IMR-90 (cell line): ENCODE measurements around the gene NAMPT. TPM values are rescaled to one million over a fixed set of nuclear protein-coding genes. Genes with fewer than 3 reads are reported as not detected.

Source experiments
- ATAC-seq: fragments of 200-7000 bp; cut with Tn5 transposase; 2 replicates; pipeline ENCODE4 v1.9.1; 2020; ENCODE audit warnings: low read depth, mild to moderate bottlenecking, moderate library complexity
- BruUV-seq: library from RNA; stranded (reverse); fragments of 400-500 nt; replicated peaks from 2 replicates; lab custom pipeline; 2021; lab: Mats Ljungman, UMichigan
- CTCF ChIA-PET: fragments of 300-600 bp; formaldehyde crosslinking; extraction: SDS; loops from one replicate; lab custom pipeline; 2021; ENCODE audit warnings: antibody characterized with exemption; lab: Yijun Ruan, JAX
- POLR2A ChIA-PET: fragments of 300-600 bp; sonication (Branson Sonifier 250); formaldehyde crosslinking; loops from one replicate; lab custom pipeline; 2022; ENCODE audit warnings: antibody characterized with exemption; ENCODE audit not compliant: unreplicated experiment; lab: Charles Lee
- DNase-seq: peaks from one replicate; pipeline ENCODE4 v3.0.0; 2013
- H2AFZ ChIP-seq: replicated peaks from 2 replicates; pipeline ENCODE3; 2013; ENCODE audit warnings: low read length, mild to moderate bottlenecking; ENCODE audit not compliant: poor library complexity
- H2AK5ac ChIP-seq: 2 replicates; pipeline ENCODE4 v1.6.1; 2013; ENCODE audit warnings: low read depth, low read length, inconsistent platforms
- H2AK9ac ChIP-seq: replicated peaks from 2 replicates; pipeline ENCODE3; 2013; ENCODE audit warnings: mild to moderate bottlenecking, low read depth, low read length, moderate library complexity; ENCODE audit not compliant: poor library complexity
- H2BK120ac ChIP-seq: 2 replicates; pipeline ENCODE4 v1.6.1; 2013; ENCODE audit warnings: low read depth, low read length, inconsistent platforms
- H2BK15ac ChIP-seq: 3 replicates; pipeline ENCODE4 v1.6.1; 2013; ENCODE audit warnings: low read depth, low read length, inconsistent platforms
- H2BK20ac ChIP-seq: 2 replicates; pipeline ENCODE4 v1.6.1; 2013; ENCODE audit warnings: low read depth, mild to moderate bottlenecking, inconsistent platforms, low read length, moderate library complexity
- H2BK5ac ChIP-seq: 2 replicates; pipeline ENCODE4 v1.6.1; 2013; ENCODE audit warnings: mild to moderate bottlenecking, low read depth, low read length, inconsistent platforms; ENCODE audit not compliant: poor library complexity, severe bottlenecking
- H3K14ac ChIP-seq: replicated peaks from 2 replicates; pipeline ENCODE4 v1.6.1; 2013; ENCODE audit warnings: low read depth, low read length, inconsistent platforms
- H3K18ac ChIP-seq: 2 replicates; pipeline ENCODE4 v1.6.1; 2013; ENCODE audit warnings: low read depth, low read length, control low read depth
- H3K23ac ChIP-seq: 2 replicates; pipeline ENCODE4 v1.6.1; 2013; ENCODE audit warnings: low read depth, low read length, inconsistent platforms
- H3K27ac ChIP-seq: 2 replicates; pipeline ENCODE4 v1.5.1; 2013; ENCODE audit warnings: mild to moderate bottlenecking, control low read depth, low read length; ENCODE audit not compliant: insufficient read depth
- H3K27me3 ChIP-seq: 2 replicates; pipeline ENCODE4 v1.6.1; 2013; ENCODE audit warnings: low read length; ENCODE audit not compliant: control insufficient read depth, insufficient read depth
- H3K36me3 ChIP-seq: 2 replicates; pipeline ENCODE4 v1.6.1; 2013; ENCODE audit warnings: low read length, mixed read lengths; ENCODE audit not compliant: control insufficient read depth, insufficient read depth
- H3K4ac ChIP-seq: 2 replicates; pipeline ENCODE4 v1.6.1; 2013; ENCODE audit warnings: low read depth, low read length, inconsistent platforms
- H3K4me1 ChIP-seq: 2 replicates; pipeline ENCODE4 v1.6.1; 2013; ENCODE audit warnings: low read length, mixed read lengths; ENCODE audit not compliant: control insufficient read depth, insufficient read depth
- H3K4me2 ChIP-seq: 2 replicates; pipeline ENCODE4 v1.6.1; 2013; ENCODE audit warnings: low read depth, mild to moderate bottlenecking, control low read depth, low read length, moderate library complexity
- H3K4me3 ChIP-seq: 2 replicates; pipeline ENCODE4 v1.5.1; 2013; ENCODE audit warnings: low read depth, mild to moderate bottlenecking, control low read depth, low read length, moderate library complexity; ENCODE audit not compliant: insufficient read depth
- H3K56ac ChIP-seq: 2 replicates; pipeline ENCODE4 v1.6.1; 2013; ENCODE audit warnings: low read length, inconsistent platforms; ENCODE audit not compliant: insufficient read depth; ENCODE audit errors: extremely low read depth
- H3K79me1 ChIP-seq, 2 experiments: 2 replicates each; pipeline ENCODE4 v1.6.1; 2013; ENCODE audit warnings: low read length in 2 of 2, inconsistent platforms in 1 of 2, low read depth in 1 of 2
- H3K9ac ChIP-seq: 2 replicates; pipeline ENCODE4 v1.6.1; 2013; ENCODE audit warnings: low read depth, low read length, control low read depth
- H3K9me1 ChIP-seq: 2 replicates; pipeline ENCODE4 v1.6.1; 2013; ENCODE audit warnings: low read length, inconsistent platforms; ENCODE audit not compliant: insufficient read depth
- H3K9me3 ChIP-seq: 2 replicates; pipeline ENCODE4 v1.6.1; 2013; ENCODE audit warnings: low read length; ENCODE audit not compliant: control insufficient read depth, insufficient read depth
- H4K20me1 ChIP-seq: 2 replicates; pipeline ENCODE4 v1.6.1; 2013; ENCODE audit warnings: low read length, inconsistent platforms; ENCODE audit not compliant: insufficient read depth
- H4K5ac ChIP-seq: 2 replicates; pipeline ENCODE4 v1.6.1; 2013; ENCODE audit warnings: mild to moderate bottlenecking, low read depth, low read length, control low read depth
- H4K8ac ChIP-seq, 2 experiments: 2 replicates each; pipeline ENCODE4 v1.6.1; 2013; ENCODE audit warnings: low read depth in 2 of 2, low read length in 2 of 2, control low read depth in 1 of 2, inconsistent platforms in 1 of 2
- H4K91ac ChIP-seq: 2 replicates; pipeline ENCODE4 v1.6.1; 2013; ENCODE audit warnings: low read depth, low read length, inconsistent platforms; ENCODE audit not compliant: insufficient read depth
- BHLHE40 ChIP-seq: fragments of 150-350 bp; IDR thresholded peaks from 2 replicates; pipeline ENCODE4 v1.6.1; 2016; ENCODE audit warnings: mild to moderate bottlenecking, low read depth, low read length
- CEBPB ChIP-seq: IDR thresholded peaks from 2 replicates; pipeline ENCODE4 v1.6.1; 2012; ENCODE audit warnings: low read depth, low read length, improper control_type of control experiment
- CHD1 ChIP-seq: IDR thresholded peaks from 2 replicates; pipeline ENCODE4 v1.6.1; 2012; ENCODE audit warnings: low read depth, low read length, improper control_type of control experiment
- CTCF ChIP-seq: conservative IDR thresholded peaks from 2 replicates; pipeline ENCODE4 v1.5.1; 2012; ENCODE audit warnings: mild to moderate bottlenecking, low read depth, low read length, improper control_type of control experiment
- ELK1 ChIP-seq: fragments of 150-350 bp; IDR thresholded peaks from 2 replicates; pipeline ENCODE4 v1.6.1; 2016; ENCODE audit warnings: low read depth, mild to moderate bottlenecking, low read length, moderate library complexity, borderline replicate concordance
- FOS ChIP-seq: fragments of 150-350 bp; IDR thresholded peaks from 2 replicates; pipeline ENCODE4 v1.6.1; 2016; ENCODE audit warnings: low read depth, low read length
- MAFK ChIP-seq: IDR thresholded peaks from 2 replicates; pipeline ENCODE4 v1.6.1; 2012; ENCODE audit warnings: low read depth, low read length, improper control_type of control experiment
- MAZ ChIP-seq: IDR thresholded peaks from 2 replicates; pipeline ENCODE4 v1.6.1; 2012; ENCODE audit warnings: low read depth, mild to moderate bottlenecking, low read length, improper control_type of control experiment, moderate library complexity, borderline replicate concordance
- MXI1 ChIP-seq: IDR thresholded peaks from 2 replicates; pipeline ENCODE4 v1.6.1; 2012; ENCODE audit warnings: low read depth, mild to moderate bottlenecking, low read length, moderate library complexity, borderline replicate concordance
- NFE2L2 ChIP-seq: fragments of 150-350 bp; IDR thresholded peaks from 2 replicates; pipeline ENCODE4 v1.6.1; 2016; ENCODE audit warnings: low read depth, mild to moderate bottlenecking, low read length
- POLR2A ChIP-seq: IDR thresholded peaks from 2 replicates; pipeline ENCODE4 v1.6.1; 2012; ENCODE audit warnings: mild to moderate bottlenecking, low read depth, low read length
- RAD21 ChIP-seq: IDR thresholded peaks from 2 replicates; pipeline ENCODE4 v1.6.1; 2012; ENCODE audit warnings: low read length, improper control_type of control experiment
- RCOR1 ChIP-seq: IDR thresholded peaks from 2 replicates; pipeline ENCODE4 v1.6.1; 2012; ENCODE audit warnings: mild to moderate bottlenecking, low read length, improper control_type of control experiment; ENCODE audit not compliant: insufficient replicate concordance
- RFX5 ChIP-seq: IDR thresholded peaks from 2 replicates; pipeline ENCODE4 v1.8.0; 2012; ENCODE audit warnings: low read depth, mild to moderate bottlenecking, low read length, moderate library complexity
- SMC3 ChIP-seq: fragments of 150-350 bp; IDR thresholded peaks from 2 replicates; pipeline ENCODE4 v1.6.1; 2016; ENCODE audit warnings: low read depth, mild to moderate bottlenecking, antibody characterized with exemption, low read length, moderate library complexity
- USF2 ChIP-seq: fragments of 150-350 bp; IDR thresholded peaks from 2 replicates; pipeline ENCODE4 v1.6.1; 2017; ENCODE audit warnings: mild to moderate bottlenecking, antibody characterized with exemption, low read length, low read depth
- WGBS, 2 experiments: methylation state at CpG; one replicate each; pipeline versions ENCODE4 v1.1.5 to v1.1.7; 2013; ENCODE audit warnings: missing lambda C conversion rate in 2 of 2; ENCODE audit not compliant: insufficient read length in 1 of 2; ENCODE audit errors: extremely low coverage in 2 of 2; 5-methylcytosine and 5-hydroxymethylcytosine counted together
- dilution Hi-C: fragments of 300-500 bp; cut with HindIII; formaldehyde crosslinking; loops from one replicate; pipeline ENCODE4 v1.14.3; 2018; ENCODE audit warnings: low sequenced_read_pairs; ENCODE audit not compliant: unreplicated experiment
- in situ Hi-C: fragments of 300-500 bp; cut with MboI; formaldehyde crosslinking; loops from 3 replicates; pipeline ENCODE4 v1.14.3; 2019; ENCODE audit warnings: low sequenced_read_pairs, inconsistent platforms, mixed read lengths
- intact Hi-C: fragments of 100-400 bp; cut with micrococcal nuclease; formaldehyde crosslinking; loops from 2 replicates; pipeline ENCODE4 v1.10.0; 2022
- polyA plus RNA-seq, 3 experiments: library from polyadenylated mRNA; depleted of rRNA; stranded (reverse); fragments of >200 nt; gene quantifications; 2 replicates each; pipeline ENCODE4 v1.2.3, GENCODE V29; 2012; ENCODE audit warnings: low replicate concordance in 1 of 3
- total RNA-seq: library from RNA; depleted of rRNA; stranded (reverse); fragments of >200 nt; gene quantifications from 2 replicates; pipeline ENCODE4 v1.2.3, GENCODE V29; 2012

Gene NAMPT
- total and polyA plus RNA-seq, 2 of the 4 experiments (the other 2 are of a cell fraction) = 13.3 to 31.7 TPM

DNA sequence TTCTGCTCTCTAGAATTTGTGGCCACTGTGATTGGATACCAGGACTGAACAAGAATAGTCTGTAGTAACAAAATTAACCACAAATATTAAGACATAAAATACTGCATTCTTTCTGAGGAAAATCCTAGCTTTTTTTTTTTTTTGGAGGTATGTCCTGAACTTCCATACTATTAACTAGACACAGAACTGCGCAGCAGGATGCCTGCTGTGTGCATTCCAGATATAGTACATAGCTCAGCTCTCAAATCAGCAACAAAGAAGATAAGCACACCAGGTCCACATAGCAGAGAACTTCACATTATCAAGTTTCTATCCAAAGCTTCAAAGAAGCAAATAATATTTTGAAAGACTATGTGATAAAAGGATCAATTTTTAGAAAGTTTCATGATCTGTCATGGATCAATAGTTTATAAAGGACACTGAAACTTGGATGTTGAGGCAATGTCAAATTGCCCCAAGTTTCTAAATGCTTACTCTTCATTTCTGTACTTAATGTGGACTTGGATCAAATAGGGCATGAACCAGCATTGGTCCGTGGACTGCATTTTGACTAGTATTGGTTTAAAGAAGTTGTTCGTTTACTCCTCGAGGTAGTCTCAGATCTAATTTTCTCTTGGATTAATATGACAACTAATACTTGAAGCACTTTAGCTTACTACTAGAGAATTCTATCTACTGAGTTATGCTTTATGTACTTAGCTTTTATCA is 15.4 kb downstream of the NAMPT start:
- H3K4ac ChIP-seq = no peak overlapping the region
- no peak for DNase-seq
- dilution Hi-C loops = no loop called here
- no peak overlapping the region for H3K27ac ChIP-seq
- no peaks in the 10 kb centered on the region for H4K20me1 ChIP-seq
- H3K4me1 ChIP-seq = peaks cover 1% of the 10 kb centered on the region; the same call in 1 of the 2 replicates
- no CpG with 5 or more reads among the region's 4 CpGs for WGBS, 2 experiments
- intact Hi-C loops = no loop called here
- no peak overlapping the region for H4K5ac ChIP-seq
- no peak overlapping the region for H3K9ac ChIP-seq
- H3K9me3 ChIP-seq = no peaks in the 10 kb centered on the region
- no peak overlapping the region for H3K14ac ChIP-seq
- no peak for ATAC-seq
- H4K8ac ChIP-seq = no peak overlapping the region
- no peaks in the 10 kb centered on the region; the same call in 1 of the 2 replicates for H3K9me1 ChIP-seq
- in situ Hi-C loops = no loop called here
- H2BK15ac ChIP-seq = no peak overlapping the region
- no peak overlapping the region for H2AK9ac ChIP-seq
- no peak overlapping the region for H2AK5ac ChIP-seq
- H3K18ac ChIP-seq = no peak overlapping the region
- TF ChIP-seq CEBPB (no peak), CTCF (no peak), RFX5 (no peak), POLR2A (no peak), ELK1 (no peak), MXI1 (no peak), USF2 (no peak), MAFK (no peak), MAZ (no peak), CHD1 (no peak), SMC3 (no peak), NFE2L2 (no peak), BHLHE40 (no peak), RCOR1 (no peak), RAD21 (no peak), FOS (no peak)
- H3K56ac ChIP-seq = no peak overlapping the region
- no peak overlapping the region for H2BK120ac ChIP-seq
- no TSS peak for BruUV-seq
- ChIA-PET POLR2A (interaction anchor here (0.5 kb wide), 1 partner anchor 517 kb away, joined by 4 read pairs; no protein-coding TSS in a partner anchor), CTCF (no interaction called here)
- H2BK20ac ChIP-seq = no peak overlapping the region
- H2BK5ac ChIP-seq = no peak overlapping the region
- peaks cover 0 to 6% of the 10 kb centered on the region in 2 experiments; a peak in 2 of 4 replicates for H3K79me1 ChIP-seq
- H3K4me2 ChIP-seq = no peak overlapping the region
- no peak overlapping the region for H4K91ac ChIP-seq
- no peak overlapping the region for H2AFZ ChIP-seq
- no peaks in the 10 kb centered on the region for H3K27me3 ChIP-seq
- no peak overlapping the region for H3K4me3 ChIP-seq
- H3K23ac ChIP-seq = no peak overlapping the region
- peaks cover 24% of the 10 kb centered on the region for H3K36me3 ChIP-seq
